ENCODE data around the gene CARMIL3.

Gene CARMIL3

DNA sequence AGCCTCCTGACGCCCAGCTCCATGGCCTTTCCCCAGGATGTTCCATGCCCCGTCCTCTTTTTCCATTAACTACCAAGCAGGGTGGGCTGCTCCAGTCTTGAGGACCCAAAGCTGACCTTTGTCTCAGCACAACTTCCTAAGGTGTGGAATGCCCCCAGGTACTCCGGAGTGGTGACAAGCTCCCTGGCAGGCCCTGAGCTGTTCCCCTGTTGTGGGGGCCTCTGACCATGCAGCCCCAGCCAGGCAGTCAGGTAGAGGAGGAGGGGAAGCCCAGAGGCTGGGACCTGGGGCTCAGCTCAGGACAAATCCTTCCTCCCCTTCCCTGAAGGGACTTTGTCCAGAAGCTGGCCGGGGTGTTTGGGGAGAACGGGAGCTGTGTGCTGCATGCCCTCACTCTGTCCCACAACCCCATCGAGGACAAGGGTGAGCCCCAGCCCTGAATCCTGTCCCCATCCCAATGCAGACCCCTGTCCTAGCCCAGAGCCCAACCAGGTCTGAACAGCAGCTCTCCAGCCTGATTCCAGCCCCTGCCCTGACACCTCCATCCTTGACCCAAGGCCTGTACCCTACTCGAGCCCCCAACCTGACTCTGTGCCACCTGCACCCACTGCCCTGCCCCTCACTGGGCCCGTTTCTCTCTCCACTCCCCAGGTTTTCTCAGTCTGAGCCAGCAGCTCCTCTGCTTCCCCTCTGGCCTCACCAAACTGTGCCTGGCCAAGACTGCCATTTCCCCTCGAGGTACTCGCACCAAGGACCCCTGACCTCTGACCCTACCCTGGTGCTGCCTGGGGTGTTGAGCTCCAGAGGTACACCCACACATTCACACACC, 4.4 kb downstream of the CARMIL3 start:
- TF ChIP-seq ZFX (IDR thresholded peaks at IDR 0.05; ENCODE audit: borderline replicate concordance) (no peak), CTCF (IDR thresholded peaks at IDR 0.05) (no peak)
- no peak overlapping the region for H3K27ac ChIP-seq

- H3K27ac ChIP-seq = no peak overlapping the region
- no peak for TF ChIP-seq ZFX (IDR thresholded peaks at IDR 0.05; ENCODE audit: borderline replicate concordance)
- TF ChIP-seq CTCF (IDR thresholded peaks at IDR 0.05) = no peak
Observed at GRCh38 chr14:24056800-24057184, 5.0 kb downstream of the CARMIL3 start.

- no peak for TF ChIP-seq ZFX (IDR thresholded peaks at IDR 0.05; ENCODE audit: borderline replicate concordance)
- TF ChIP-seq CTCF (IDR thresholded peaks at IDR 0.05) = no peak
- no peak overlapping the region for H3K27ac ChIP-seq
Observed at GRCh38 chr14:24057271-24057670, 5.5 kb downstream of the CARMIL3 start.

DNA sequence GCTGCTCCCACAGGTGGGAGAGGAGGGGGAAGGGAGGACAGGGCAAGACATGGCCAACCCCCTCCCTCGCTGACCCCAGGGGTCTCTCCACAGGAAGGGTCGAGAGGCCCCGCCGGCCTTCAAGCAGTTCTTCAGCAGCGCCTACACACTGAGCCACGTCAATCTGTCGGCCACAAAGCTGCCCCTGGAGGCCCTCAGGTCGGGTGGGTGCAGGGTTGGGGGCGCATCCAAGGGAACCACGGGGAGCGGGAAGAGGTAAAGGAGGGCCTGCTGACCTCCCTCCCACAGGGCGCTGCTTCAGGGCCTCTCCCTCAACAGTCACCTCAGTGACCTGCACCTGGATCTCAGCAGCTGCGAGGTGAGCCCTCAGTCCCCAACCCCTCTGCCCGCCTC, 6.1 kb downstream of the CARMIL3 start:
- no peak overlapping the region for H3K27ac ChIP-seq
- TF ChIP-seq ZFX (IDR thresholded peaks at IDR 0.05; ENCODE audit: borderline replicate concordance) = no peak
- no peak for TF ChIP-seq CTCF (IDR thresholded peaks at IDR 0.05)

DNA sequence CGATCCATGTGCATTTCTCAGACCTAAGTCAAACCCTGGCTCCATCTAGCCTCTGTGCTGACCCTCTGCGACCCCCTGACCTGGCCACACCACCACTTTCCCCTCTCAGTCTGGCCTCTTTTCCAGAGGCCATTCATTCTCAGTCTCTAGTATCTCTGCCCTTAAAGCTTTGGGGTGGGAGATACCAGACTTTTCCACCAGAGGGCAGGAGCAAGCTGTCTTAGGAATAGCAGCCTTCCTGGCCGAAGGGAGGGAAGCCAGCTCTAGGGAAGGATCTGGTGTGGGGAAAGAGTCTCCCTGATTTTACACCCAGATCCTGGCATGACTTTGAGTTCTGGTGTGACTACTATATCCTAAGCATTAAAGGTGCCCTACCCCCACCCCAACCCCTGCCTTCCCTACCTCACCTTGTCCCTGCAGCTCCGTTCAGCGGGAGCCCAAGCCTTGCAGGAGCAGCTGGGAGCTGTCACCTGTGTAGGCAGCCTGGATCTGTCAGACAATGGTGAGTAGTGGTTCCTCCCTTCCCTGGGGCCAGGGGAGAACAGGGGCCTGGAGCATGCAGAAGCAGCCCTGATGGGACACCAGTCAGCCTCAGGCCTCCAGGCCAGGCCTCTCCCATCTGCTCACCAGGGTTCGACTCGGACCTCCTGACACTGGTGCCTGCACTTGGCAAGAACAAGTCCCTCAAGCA, 6.6 kb downstream of the CARMIL3 start:
- TF ChIP-seq CTCF (IDR thresholded peaks at IDR 0.05) (peak; percentile 76), ZFX (IDR thresholded peaks at IDR 0.05; ENCODE audit: borderline replicate concordance) (no peak)
- H3K27ac ChIP-seq = no peak overlapping the region

- H3K27ac ChIP-seq = no peak overlapping the region
- TF ChIP-seq CTCF (IDR thresholded peaks at IDR 0.05) = no peak
- TF ChIP-seq ZFX (IDR thresholded peaks at IDR 0.05; ENCODE audit: borderline replicate concordance) = no peak
Observed at GRCh38 chr14:24058951-24059475, 7.2 kb downstream of the CARMIL3 start.
